Thyroid gland (tissue), 4 donors: ENCODE results near the gene NME3.

ENCODE experiments used
- POLR2A ChIP-seq, 2 donors: fragments of 450-650 bp; IDR thresholded peaks; one replicate each; pipeline ENCODE4 v1.6.1; 2017; ENCODE audit warnings: antibody characterized with exemption in 2 of 2, mild to moderate bottlenecking in 2 of 2, moderate library complexity in 1 of 2
- TF ChIP-seq, protein P1 (sequence below), 6 experiments: fragments of 200-600 bp in 3 of 6; fragments of 450-650 bp in 3 of 6; sonication (generic) in 3 of 6; IDR thresholded peaks; one replicate each; pipeline ENCODE4 v1.5.1; 2016 to 2019; ENCODE audit warnings: antibody characterized with exemption in 6 of 6, mild to moderate bottlenecking in 2 of 6, inconsistent platforms in 1 of 6, moderate library complexity in 1 of 6

DNA sequence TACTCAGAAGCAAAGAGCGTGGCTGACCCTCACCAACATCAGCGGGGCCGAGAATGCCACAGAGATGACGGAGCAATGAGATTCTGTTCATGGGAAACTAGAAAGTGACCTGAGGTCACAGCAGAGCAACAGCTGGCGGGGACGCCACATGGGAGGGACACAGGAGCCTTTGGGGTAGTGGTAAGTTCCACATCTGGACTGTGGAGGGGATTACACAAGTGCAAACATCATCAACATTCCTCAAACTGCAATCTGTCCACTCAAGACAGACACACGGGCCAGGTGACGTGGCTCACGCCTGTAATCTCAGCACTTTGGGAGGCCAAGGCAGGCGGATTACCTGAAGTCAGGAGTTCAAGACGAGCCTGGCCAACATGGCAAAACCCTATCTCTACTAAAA lies 44.1 kb upstream of the NME3 start:
- TF ChIP-seq, protein P1, sequence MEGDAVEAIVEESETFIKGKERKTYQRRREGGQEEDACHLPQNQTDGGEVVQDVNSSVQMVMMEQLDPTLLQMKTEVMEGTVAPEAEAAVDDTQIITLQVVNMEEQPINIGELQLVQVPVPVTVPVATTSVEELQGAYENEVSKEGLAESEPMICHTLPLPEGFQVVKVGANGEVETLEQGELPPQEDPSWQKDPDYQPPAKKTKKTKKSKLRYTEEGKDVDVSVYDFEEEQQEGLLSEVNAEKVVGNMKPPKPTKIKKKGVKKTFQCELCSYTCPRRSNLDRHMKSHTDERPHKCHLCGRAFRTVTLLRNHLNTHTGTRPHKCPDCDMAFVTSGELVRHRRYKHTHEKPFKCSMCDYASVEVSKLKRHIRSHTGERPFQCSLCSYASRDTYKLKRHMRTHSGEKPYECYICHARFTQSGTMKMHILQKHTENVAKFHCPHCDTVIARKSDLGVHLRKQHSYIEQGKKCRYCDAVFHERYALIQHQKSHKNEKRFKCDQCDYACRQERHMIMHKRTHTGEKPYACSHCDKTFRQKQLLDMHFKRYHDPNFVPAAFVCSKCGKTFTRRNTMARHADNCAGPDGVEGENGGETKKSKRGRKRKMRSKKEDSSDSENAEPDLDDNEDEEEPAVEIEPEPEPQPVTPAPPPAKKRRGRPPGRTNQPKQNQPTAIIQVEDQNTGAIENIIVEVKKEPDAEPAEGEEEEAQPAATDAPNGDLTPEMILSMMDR (IDR thresholded peaks at IDR 0.05) = no peak
- TF ChIP-seq POLR2A (IDR thresholded peaks at IDR 0.05) = no peak
